ENCODE measurements around the gene CACNB1.

Gene CACNB1

GRCh38 chr17:39197380-39198185 lies at the start of gene CACNB1:
Gene CACNB1, minus strand, starts transcription at chr17:39197669. Its CDS starts 174 bp downstream, at chr17:39197495.
- peak; percentile 79 for DNase-seq (ENCODE audit: low spot score)

DNA sequence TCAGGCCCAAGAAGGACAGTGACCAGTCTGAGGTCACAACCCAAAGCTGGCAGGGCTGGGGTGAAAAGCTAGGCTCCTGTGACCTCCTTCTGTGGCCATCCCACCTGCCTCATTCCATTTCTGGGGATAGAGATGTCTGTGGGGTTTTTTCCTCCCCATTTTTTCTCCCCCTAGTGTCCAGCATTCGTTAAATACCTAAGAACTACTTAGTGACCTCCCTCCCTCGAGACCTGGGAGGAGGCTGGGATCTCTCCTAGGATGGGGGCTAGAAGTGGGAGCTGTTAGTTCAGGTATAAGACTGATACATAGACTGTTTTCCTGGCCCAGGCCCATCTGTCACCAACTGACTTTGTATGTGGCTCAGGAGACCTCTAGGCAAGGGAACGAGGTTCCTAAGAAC lies 48.8 kb upstream of the CACNB1 start:
- no peak for DNase-seq (ENCODE audit: low spot score)

- DNase-seq (ENCODE audit: low spot score), result peak; percentile 83
These were observed 47.4 kb upstream of the CACNB1 start for GRCh38 chr17:39244600-39245570.

DNA sequence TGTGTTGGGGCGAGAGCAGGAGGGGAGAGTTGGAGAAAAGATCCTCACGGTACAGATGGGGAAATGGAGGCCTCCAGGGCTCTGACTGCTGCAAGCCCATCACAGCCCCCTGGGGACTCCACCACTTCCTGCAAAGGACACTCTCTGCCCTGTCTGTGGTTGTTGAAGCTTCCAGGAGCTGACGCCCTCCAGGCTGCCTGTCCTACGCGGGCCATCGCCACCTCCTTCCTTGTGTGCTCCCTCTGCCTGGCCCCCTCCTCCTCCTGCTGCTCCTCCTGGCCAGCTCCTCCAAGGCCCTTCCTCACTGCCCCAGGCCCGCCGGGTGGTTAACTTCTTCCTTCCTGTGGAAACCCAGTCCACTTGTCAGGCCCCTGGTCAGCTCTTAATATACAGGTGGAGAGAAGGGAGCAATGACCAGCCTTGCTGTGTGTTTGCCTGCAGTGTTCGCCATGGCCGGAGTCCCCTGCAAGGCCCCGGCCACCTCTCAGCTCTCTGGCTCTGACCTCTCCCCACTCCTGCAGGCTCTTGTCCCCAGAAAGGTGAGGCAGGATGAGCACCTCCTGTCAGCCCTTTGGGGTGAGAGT lies 46.6 kb upstream of the CACNB1 start:
- DNase-seq (ENCODE audit: low spot score), result no peak

GRCh38 chr17:39243155-39243554 lies 45.7 kb upstream of the CACNB1 start:
- DNase-seq (ENCODE audit: low spot score), result no peak

DNA sequence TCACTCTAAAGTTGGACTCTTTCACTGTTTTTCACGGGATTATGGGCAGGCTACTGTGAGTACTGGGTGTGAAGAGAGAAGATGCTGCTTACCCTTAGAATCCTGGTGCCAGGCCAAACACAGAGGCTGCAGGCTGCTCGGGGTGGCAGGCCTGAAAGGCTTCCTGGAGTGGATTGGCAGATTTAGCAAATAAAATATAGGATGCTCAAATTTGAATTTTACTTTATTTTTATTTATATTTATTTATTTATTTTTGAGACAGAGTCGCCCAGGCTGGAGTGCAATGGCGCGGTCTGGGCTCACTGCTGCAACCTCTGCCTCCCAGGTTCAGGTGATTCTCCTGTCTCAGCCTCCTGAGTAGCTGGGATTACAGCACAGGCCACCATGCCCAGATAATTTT lies 43.2 kb upstream of the CACNB1 start:
- no peak for DNase-seq (ENCODE audit: low spot score)

DNA sequence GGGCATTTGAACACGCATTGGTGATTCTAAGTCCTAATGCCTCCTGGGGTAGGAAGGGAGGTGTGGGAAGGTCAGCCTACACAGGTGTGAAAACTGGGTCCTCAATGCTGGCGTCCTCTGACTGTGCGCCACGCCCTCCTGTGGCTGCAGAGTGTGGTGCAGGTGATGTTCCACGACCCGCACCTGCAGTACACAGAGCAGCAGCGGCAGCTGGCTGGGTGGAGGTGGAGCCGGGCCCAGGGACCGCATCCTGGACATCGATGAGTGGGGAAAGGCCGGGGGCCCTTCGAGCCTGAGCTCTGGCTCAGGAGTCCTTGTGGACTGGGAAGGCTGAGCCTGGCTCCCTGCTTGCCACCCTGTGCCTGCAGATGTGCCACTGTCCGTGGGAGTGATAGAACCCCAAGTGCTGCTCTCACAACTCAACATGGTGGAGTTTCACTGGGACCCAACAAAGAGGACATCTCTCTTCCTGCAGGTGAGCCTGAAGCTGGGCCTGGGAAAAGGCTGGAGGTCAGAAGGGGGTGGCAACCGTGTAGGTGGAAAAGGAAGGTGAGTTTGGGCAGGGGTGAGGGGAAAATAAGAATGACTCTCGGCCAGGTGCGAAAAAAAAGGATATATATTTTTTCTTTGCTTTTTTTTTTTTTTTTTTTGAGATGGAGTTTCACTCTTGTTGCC lies 42.3 kb upstream of the CACNB1 start:
- peak; percentile 49 for DNase-seq (ENCODE audit: low spot score)

DNA sequence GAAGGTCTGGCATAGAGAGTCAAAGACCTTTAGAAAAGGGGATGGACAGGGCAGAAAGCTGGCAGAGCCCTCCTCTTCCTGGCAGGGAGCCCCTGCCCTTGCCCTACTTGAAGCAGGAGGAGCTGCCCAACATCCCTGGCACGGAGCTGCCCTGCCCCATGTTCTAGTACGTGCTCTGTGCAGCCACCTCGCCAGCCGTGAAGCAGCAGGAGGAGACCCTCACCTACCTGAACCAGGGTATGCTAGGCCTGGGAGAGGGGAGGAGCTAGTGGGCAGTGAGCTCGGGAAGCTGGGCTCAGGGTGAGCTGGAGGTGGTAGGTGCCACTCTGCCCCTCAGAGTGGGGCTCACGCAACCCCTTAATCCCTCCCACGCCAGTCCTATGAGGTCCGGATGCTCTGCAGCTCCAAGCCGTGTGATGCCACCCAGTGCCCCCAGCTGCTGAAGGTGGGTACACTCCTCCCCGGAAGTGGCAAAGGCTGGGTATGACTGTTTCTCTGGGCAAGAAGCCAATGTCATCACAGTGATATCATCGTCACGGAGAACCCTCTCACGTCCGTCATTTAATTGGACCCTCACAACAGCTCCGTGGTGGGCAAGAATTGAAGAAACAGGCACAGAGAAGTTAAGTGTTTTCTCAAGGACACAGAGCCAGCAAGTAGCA lies 41.0 kb upstream of the CACNB1 start:
- peak; percentile 87 for DNase-seq (ENCODE audit: low spot score)

- DNase-seq (ENCODE audit: low spot score), result no peak
These were observed 40.1 kb upstream of the CACNB1 start for GRCh38 chr17:39237586-39237985.

DNA sequence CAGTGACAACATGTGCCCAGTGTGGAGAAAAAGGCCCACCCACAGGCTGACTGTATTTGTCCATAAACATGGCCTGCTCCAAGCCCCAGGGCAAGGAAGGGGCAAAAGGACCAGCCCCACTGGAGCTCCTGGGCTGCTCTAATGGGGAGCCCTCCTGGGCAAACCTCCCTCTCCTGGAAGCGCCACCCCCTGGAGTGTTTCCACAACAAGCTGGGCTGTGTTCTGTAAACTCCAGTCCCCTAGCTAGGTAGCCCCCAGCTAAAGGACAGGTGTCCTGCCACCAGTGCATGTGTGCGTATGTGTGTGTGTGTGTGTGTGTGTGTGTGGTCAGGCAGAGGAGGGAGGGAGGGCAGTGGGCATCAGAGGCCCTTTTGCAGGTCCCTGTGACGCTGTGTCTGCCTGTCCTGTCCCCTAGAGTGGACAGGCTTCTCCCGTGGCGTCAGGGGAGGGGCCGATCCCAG lies 39.5 kb upstream of the CACNB1 start:
- no peak for DNase-seq (ENCODE audit: low spot score)

GRCh38 chr17:39236450-39236927 lies 39.0 kb upstream of the CACNB1 start:
- no peak for DNase-seq (ENCODE audit: low spot score)

DNA sequence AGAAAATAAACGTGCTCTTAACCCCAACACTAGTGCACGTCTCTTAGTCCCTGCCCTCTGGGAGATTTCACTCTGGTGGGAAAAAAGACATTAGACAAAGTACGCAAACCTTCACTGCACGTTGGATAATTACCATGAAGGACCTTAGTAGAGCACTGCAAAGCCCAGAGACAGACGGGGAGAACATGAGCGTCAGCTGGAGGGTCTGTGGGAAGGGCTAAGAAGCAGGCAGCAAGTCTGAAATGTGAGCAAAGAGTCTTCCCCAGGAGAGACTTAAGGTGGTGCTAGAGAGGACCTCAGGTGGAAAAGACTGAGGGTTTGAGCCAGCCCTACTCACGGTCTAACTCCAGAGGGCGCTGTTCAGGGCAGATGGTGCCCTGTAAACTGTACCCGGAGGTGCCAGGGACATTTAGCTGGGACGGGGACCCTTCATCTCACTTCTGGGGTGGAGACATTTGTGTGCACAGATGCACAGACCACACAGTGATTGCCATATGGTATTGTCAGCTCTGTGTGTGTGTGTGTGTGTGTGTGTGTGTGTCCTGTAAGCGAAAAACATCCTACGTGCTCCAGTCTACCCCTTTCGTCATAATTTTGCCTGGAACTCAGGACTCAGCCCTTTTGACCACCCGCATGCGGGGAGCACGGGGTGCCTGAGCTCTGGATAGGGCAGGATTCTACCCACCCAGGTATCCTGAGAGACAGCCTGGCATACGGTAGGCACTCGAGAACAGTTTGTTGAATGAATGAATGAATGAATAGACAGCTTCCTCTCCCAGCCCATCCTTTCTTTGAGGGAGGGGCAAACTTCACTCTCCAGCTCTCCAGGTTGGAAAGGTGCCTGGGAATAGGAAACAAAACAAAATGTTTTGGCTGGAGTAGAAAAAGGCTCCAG lies 38.3 kb upstream of the CACNB1 start:
- peak; percentile 71 for DNase-seq (ENCODE audit: low spot score)

- no peak for DNase-seq (ENCODE audit: low spot score)
These were observed 34.4 kb upstream of the CACNB1 start for GRCh38 chr17:39231591-39232551.

DNA sequence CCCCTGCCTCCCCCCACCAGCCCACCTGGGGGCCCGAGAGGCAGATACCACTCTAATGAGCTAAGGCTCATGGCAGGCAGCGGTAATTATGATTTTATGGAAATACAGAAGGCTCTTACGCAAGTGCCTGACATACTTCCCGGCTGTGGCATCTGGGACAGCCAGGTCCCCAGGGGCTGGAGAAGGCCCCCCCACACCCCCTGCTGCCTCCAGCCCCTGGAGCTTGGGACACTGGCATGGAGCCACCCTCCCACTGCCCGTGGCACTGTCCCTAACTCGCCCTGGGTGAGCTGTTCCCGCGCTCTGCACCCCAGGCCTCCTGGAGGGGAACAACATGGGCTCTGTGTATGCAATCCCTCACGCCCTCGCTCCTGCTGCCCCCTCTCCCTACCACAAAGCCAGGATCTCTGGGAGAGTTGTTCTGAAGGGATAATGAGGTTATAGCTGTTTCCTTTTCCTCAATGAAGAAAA lies 33.7 kb upstream of the CACNB1 start:
- DNase-seq (ENCODE audit: low spot score), result no peak

DNA sequence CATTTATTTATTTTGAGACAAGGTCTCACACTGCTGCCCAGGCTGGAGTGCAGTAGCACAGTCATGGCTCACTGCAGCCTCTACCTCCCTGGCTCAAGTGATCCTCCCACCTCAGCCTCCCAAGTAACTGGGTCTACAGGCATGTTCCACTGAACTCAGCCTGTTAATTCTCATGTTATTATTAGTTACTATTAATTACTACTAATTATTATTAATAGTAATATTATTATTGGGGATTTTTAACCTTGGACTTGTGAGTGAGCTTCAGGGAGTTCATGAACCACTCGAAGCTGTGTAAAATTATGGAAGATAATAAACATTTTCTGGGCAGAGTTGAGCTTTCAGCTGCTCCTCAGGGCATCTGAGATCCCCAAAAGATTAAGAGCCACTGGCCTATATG lies 32.9 kb upstream of the CACNB1 start:
- no peak for DNase-seq (ENCODE audit: low spot score)

- DNase-seq (ENCODE audit: low spot score), result no peak
These were observed 31.9 kb upstream of the CACNB1 start for GRCh38 chr17:39229274-39229913.

DNA sequence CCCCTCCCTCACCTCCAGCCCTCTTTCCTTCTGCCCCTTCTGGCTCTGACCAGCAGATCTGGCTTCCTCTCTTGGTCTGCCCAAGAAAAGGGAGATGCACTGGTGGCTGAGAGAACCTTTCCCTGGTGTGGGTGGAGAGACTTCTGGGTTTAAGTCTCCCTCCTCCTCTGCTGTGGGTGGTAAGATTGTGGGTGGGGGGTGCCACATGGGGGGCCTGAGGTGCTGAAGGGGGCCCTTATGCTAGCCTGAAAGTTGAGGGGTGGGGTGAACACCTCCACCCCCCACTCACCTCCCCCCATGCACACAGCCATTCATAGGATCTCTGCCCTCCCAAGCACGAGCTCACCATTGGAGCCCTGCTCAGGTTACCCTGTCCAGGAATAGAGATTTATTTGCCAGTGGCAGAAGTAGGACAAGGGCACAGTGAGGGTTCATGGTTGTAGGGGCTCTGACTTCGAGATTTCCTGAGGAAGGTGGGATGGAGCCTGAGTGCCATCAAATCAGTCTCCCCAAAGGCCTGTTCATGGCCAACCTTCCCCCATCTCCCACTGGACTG lies 30.0 kb upstream of the CACNB1 start:
- DNase-seq (ENCODE audit: low spot score), result no peak
